Left cardiac atrium (tissue), 4 donors: ENCODE data around the gene SAP30L. TPM values are rescaled to one million over a fixed set of nuclear protein-coding genes. Genes with fewer than 3 reads are reported as not detected.

Experiments
- ATAC-seq, 2 donors: fragments of 200-7000 bp; cut with Tn5 transposase; one replicate each; pipeline ENCODE4 v1.9.1; 2020; ENCODE audit warnings: mild to moderate bottlenecking in 2 of 2, moderate library complexity in 2 of 2
- DNase-seq: peaks from one replicate; pipeline ENCODE4 v3.0.0-alpha.2; 2020
- intact Hi-C, 2 donors: fragments of 100-400 bp; cut with DNase I; formaldehyde crosslinking; loops; one replicate each; pipeline versions ENCODE4 v1.14.1 to v1.15.1; 2022 to 2023
- total RNA-seq, 2 donors: library from RNA; stranded (reverse); fragmentation: NEBNext Ultra II Directional; extraction: Animal tissue kit (Norgen Biotek cat#: 25700); gene quantifications; one replicate each; pipeline ENCODE4 v1.2.1, GENCODE V29; 2021
- donor health status: DM: no; HTN: yes; CAD: no.
- donor health status: DM: no; HTN: yes; CAD: no; lungs with severe emphysema.
- donor health status: DM: yes; HTN: yes; CAD: no.
- donor health status: Dilated cardiomyopathy.

Gene SAP30L
- total RNA-seq, 2 donors from 2014 or later, result 32.1 to 33.8 TPM

DNA sequence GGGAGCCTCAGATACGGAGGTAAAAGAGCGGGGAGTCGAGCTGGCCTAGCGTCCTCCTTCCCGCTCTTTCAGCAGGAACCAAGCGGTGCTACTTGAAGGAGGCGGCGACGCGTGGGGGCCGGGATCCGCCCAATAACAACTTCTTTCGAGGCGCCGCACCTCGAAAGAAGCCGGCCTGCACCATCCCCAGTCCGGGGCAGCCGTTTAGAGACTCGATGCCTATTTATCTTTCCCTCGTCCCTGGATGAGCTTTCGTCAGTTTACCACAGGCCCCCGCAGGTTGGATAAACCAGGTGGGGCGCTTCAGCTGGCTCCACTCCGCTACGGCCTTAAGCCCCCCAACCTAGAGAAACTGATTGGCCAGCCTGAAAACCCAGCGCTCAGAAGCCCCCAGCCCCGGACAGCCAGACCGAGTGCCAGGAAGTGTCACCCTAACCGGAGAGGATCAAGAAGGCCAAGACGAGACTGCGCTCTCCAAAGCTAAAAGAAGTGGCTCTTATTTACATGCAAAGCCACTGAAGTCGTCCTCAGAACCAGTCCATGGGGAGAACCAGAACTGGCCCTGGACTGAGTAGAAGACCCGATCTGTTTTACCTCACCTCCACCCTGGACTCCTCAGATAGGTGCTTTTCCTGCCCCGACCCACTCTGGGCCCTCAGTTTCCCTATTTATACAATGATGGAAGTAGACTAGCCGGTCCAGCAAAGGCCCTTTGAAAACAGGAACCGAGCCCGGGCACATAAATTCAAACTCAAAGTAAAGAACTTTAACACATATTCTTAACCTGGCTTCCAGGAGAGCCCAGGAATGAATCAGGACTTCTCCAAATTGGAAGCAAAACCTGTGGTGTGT is 30.8 kb downstream of the SAP30L start:
- intact Hi-C loops, result no loop called here
- no peak for DNase-seq
- ATAC-seq, result no peak

DNA sequence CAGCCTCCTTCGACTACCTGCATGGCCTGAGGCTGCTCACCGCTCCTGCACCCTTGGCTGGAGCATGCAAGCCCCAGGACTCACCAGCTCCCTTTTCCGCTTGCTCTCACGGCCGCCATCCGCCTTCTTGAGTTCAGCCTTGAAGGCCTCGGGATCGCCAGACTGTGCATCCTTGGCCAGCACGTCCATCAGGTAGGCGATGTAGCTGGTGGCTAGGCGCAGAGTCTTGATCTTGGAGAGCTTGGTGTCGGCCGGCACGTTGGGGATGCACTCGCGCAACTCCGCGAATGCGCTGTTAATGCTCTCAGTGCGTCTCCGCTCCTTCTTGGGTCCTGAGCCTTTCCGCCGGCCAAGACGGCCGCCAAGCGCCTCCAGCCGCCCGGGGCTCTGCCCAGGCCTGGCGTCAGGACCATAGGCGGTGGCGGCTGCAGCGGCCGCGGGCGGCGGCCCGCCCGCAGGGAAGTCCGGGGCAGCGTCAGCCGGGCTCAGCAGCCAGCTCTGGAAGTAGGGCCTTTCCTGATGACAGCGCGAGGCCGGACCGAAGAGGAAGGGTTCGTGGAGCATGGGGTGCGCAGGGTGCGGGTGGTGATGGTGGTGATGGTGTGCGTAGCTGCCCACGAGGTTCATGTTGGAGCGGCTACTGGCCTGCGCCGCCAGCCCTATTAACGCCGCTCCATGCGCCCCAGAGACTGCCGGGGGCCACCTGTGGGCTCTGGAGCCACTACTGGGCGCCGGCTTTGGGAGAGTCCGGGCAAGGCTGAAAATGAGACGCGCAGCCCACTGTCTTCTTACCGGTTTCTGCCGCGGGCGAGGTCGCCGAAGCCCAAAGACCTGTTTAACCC is 31.8 kb downstream of the SAP30L start:
- ATAC-seq (peak; percentile 46 to 50), DNase-seq (peak; percentile 31)
- intact Hi-C loops, result no loop called here

DNA sequence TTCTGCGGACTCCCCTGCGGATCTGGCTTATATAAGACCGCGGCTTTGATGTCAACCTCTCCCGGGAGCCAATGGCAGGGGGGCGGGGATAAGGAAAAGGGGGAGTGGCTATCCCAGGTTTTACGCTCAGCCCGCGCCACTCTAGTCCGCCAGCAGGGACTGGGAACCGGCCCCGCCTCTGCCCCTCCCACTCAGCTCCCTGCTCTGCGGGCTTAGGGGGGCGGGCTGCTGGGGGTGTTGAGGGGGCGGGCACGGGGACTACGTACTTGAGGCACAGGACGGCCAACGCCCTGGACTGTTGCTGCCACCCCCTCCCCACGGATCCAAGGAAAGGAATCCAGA is 32.4 kb downstream of the SAP30L start, which contains the start of gene HAND1:
TSS of gene HAND1 (minus strand) at position 4 of the 342 bp plus-strand sequence. CDS start 219 bp downstream, outside the sequence.
- DNase-seq, result peak; percentile 73
- ATAC-seq, result peak; percentile 88 to 89
- intact Hi-C loops, result no loop called here

DNA sequence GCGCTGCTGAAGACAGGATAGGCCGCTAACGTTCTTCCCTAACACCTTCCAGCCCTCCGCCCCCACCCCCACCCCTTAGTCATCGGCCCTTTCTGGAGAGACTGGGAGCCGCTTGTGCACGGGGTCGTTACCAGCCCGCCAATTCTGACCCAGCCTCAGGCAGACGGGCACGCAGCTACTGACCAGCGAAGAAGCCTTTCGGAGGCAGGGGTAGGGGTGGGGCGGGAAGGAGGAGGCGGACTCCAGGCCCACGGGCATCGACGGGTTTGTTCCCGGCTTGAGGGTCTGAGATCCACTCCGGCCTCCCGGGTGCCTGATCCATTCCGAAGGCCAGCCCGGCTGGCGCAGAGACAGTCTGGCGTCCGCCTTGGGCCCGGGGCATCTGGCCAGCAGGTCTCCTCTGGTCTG is 33.0 kb downstream of the SAP30L start:
- intact Hi-C loops, result no loop called here
- DNase-seq (peak; percentile 27), ATAC-seq (peak in 1 of 2 donors; percentile 23)

DNA sequence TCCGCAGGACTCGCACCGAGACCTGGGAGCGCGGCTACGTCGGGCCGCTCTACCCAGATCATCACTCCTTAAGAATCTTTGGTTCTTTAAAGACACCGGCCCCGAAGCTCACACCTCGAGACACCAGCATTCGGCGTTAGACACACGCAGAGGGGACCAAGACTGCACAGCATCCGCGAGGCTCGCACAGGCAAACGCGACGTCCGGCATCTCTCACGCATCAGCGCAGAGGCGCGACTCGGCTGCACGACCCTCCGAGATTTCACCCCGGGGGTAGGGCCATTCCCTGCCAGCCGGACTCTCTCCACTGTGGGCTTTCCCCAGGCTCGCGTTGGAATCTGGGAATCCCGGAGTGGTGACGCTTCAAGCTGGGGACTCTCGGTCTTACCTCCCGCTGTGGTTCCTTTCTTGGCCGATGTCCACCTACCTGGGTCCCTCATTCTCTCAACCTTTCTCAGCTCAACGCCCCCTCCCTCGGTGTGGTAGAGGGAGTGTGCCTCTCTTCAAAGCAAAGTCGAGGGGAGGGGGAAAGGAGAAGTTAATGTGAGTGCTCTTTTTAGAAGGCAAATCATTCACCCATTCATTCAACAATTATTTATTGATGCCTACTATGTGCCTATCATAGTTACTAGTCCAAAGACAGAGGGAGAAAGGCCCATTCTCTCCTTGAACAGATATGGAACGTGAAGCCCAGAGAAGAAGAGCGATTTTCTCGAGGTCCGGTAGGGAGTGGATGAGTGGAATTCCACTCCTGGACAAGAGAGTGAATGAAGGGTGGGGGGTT is 33.6 kb downstream of the SAP30L start:
- DNase-seq (no peak), ATAC-seq (no peak)
- intact Hi-C loops, result no loop called here

DNA sequence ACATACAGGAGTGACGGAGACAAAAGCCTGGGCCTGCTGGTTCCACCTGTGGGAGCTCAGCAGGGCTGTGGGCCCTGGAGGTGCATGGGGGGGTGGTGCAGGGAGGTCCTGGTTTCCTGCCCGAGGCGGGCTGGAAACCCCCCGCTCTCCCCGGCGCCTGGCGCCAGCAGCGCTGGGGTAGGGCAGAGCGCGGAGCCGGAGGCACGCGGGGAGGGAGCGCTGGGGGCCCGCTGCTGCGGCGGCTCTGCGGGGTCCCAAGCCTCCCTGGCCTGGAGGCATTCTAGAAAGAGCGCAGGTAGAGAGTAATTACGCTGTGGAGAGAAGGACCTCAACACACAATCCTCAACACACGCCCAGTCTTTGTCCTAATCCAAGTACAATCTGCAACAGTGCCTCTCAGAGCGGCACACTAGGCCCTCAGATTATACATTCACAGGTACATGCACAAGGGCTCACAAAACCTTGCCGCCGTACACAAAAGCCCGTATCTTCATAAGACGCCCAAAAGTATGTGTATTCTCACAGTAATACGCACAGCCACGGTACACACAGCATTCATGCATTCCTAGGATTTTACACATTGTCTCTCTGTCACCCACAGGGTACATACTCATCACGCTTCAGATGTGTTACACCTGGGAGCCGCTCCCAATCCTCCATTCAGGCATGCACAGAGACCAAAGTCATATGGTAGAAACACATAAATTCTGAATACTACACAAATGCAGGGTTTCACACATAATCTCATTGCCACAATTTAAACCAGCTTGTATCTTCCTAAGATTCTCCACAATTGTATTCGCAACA is 34.4 kb downstream of the SAP30L start:
- DNase-seq (no peak), ATAC-seq (no peak)
- intact Hi-C loops, result no loop called here

DNA sequence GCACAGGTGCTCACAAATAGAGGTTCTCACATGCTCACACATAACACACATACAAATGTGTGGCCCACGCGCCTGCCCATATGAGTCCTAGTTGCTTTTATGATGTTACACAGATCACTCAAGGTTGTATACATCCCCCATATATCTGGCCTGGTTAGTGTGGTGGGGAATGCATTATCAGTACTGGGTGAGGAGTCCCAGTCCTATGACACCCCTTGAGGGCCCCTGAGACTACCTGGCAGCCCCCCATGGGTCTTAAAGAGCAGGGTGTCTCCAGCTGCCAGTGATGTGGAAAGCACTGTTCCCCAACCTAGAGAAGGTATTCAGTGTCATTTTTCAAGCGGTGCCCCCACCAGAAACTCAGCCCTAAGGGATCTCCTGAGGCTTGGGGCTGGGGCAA is 35.0 kb downstream of the SAP30L start:
- DNase-seq, result no peak
- ATAC-seq, result no peak
- intact Hi-C loops, result no loop called here

DNA sequence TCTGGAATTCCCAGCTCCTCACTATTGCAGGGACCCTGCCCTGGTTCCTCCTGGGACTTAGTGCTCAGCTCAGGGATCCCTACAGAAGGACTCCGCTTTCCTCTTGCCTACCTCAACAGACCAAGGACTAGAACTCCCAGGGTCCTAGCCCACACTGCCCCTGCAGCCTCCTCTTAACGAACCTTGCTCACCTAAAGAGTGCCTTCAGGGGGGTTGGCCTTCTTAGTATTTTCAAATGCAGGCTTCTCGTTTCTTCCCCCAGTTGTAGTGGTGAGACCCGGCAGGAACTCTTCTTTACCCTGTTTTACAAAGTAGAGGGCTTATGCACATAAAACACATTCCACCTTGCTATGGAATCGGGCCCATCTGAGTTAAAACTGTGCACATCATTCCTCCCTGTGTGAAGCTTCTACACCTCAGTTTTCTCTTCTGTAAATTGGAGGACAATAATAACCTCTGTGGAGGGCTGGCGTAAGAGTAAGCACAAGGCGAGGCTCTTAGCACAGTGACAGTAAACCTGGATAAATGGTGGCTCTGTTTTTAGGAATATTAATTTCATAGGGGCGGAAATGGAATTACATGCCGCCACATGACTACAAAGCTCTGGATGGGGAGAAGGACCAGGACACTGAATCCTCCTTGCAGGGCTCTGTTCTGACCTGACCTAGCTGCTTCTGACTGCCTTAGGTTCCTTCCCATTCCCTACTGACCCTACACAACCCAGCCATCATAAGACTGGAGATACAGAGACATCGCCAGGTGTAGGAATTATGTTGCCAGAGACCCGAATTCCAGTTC is 36.0 kb downstream of the SAP30L start:
- no peak for ATAC-seq
- intact Hi-C loops, result no loop called here
- DNase-seq, result no peak

DNA sequence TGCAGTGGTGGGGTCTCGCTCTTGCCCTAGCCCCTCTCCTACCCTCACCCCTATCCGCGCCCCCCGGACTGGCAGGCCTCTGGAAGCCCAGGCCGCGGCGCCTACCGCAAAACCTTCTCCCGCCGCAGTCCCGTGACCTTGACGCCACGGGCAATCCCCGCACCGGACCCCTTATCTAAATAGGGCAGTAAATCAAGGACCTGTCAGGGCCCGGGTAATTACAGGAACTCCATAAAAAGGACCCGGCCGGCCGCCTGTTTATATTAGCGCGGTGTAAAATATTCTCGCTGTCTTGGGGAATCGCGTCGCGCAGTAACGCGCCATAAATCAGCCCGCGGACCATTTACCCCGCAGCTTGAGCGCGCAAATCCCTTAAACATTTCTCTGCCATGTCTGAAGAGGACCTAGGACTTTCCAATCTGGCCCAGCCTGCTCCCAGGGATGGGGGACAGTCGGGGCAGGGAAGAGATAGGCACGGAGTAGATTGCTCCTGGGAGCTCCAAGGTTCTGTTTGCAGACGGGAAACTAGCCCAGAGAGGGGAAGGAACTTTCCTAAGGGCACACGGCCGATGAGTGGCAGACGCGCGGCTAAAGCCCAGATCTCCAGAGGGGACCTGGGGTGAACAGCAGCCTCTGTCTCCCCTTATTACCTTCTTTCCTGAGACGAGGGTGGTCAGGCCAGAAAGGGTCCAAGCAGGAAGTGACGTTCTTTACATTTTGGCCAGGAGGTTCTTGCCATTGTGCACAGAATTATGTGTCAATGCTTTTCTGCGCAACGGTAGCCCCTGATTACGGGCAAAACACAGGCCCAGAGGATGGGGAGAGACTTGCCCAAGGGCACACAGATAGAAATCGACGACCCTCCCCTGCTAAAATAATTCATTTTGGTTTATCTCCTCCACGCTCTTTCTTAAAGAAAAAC is 37.0 kb downstream of the SAP30L start:
- no peak for DNase-seq
- intact Hi-C loops, result no loop called here
- no peak for ATAC-seq

DNA sequence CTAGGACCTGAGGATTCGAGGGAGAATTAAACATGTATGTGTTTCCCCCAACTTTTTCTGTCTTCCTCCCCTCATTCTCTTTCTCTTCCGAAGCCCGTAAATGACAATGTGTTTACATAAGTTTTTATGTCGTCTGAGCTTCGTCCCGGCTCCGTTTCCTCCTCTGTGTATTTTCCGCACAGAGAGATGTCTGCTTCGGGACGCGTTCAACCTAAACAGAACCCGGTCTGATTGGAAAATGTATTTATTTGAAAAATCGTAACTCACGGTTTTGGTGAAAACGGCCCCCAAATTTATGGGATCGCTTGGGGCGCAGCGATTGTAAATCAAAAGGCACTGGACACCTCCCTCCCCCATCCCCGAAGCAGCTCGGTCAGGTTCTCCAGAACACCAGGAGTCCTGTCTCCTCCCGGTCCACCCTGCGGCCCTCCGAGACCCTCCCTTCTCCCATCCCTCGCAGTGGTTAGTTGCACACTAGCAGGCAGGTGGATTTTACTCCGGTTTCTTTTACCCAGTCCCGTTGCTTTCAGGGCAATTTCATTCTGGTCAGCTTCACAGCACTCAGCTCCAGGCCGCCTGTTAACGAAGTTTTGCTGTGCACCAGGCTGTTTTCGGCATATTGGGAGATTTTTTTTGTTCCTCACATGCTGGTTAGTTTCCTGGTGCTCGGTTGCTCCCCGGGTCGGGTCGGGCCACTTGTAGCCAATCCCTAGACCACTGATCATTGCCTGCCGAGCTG is 38.0 kb downstream of the SAP30L start:
- DNase-seq (no peak), ATAC-seq (no peak)
- intact Hi-C loops, result no loop called here

DNA sequence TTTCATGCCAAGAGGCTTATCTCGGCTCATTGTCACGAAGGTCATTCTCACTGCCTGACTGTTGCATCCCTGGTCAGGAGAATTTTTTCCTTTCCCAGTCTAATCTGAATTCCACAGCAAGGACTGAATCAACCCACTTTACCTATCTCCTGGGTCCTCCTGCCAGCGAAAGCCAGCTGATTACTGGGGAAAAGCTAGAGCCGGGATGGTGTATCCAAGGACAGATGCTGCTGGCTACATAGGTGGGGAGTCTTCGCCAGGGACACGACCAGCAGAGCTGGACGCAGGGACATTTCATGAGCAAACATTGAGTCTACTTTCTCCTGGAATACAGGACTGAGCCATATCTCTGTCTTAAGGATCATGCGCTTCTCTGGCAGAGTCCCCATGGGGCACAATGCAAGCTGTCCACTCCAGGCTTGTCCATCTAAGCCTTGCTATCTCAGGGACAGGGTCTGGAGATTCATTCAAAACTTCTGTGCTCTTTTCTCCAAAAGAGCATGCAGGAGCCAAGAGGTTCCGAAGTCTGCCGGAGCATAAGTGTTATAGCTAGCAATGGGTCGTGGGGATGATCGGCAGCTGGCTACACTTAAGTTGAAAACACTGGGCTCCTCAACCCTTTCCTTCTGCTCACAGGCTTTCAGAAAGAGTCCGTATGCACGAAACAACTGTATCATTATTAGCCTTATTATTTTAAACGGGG is 38.7 kb downstream of the SAP30L start:
- intact Hi-C loops, result no loop called here
- no peak for DNase-seq
- ATAC-seq, result no peak

DNA sequence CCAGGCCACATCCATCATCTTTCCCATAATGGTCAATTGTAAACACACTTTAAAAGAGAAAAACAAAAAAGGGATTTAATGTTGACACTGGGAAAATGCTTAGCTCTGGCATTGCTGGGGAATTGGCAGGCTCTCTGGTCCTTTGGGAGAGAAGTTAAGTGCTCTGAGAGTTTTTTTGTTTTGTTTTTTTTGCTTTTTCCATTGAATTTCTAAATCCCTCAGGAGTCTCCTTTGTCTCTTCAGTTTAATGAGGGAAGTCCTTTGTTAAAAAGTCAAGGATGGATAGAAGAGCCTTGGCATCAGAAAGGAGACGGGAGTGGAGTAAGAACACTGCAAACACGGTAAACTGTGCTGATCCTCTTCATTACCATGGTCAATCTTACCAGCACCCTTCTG is 39.3 kb downstream of the SAP30L start:
- intact Hi-C loops, result no loop called here
- ATAC-seq (no peak), DNase-seq (no peak)

DNA sequence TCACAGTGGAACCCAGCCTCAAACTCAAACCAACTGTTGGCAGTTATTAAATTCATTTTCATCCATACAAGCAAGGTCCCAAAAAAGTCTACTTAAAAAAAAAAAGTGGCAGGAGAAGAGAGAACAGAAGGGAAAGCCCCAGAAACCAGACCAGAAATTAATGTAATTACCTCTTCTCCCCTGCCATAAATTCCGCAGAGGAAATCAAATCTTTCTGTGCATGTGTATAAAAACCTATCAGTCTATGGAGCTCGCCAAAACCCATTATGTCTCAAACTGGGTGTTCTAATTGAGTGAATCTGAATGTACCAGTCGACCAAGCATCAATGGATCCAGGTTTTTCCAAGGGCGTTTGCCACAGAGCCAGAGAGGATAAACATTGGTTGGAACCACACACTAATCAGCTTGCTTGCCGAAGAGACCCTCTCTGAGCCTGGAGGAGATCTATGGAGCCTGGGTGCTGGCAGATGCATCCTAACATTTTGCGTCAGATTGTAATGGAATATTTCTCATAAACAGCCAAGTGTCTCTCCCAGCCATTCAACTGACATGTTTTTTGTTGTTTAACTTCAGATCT is 40.1 kb downstream of the SAP30L start:
- intact Hi-C loops, result no loop called here
- no peak for ATAC-seq
- no peak for DNase-seq

DNA sequence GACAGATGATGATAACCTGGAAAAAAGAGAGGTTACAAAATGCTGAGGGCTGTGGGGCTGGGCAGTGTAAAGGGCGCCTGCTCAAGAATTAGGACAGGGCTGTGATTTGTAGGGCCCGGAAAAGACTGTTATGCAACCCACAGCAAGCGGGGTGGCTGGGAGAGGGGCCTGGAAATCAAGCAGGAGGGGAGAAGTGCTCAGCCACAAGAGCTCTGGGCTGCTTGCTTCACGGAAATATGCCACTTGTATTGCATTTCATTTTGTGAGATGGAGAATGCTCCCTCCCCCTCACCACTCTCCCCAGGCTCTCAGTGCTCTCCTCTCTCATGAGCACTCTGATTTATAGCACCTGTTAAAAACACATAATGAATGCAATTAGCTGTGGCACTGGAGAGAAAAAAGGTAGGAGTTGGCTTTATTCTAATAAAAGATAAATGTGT is 40.6 kb downstream of the SAP30L start:
- DNase-seq, result no peak
- intact Hi-C loops, result no loop called here
- no peak for ATAC-seq

DNA sequence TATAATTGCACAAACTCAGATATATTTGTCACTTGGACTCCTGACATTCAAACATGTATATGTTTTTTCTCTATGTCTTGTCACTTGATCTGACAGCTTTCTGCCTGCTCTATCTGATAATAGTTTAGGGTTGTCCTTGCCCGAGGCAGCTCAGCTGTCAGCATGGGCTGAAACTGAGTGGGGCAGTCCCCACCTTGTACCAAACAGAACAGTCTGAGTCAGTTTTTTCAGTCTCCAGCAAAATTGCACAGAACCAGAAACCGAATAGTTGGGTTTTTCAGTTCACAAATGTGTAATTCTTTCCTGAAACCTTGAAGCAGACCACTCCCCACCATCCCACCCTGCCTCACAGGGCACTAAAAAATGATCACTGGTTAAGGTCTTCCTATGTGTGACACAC is 41.7 kb downstream of the SAP30L start:
- intact Hi-C loops, result no loop called here

More for the DNA sequence above, 41.7 kb downstream of the SAP30L start:
- no peak for DNase-seq
- no peak for ATAC-seq
